Occipital lobe (tissue), 2 donors: ENCODE data around the gene DNM3. TPM values are rescaled to one million over a fixed set of nuclear protein-coding genes. Genes with fewer than 3 reads are reported as not detected.

ENCODE experiments used
- DNase-seq: peaks from one replicate; lab custom pipeline; 2025; lab: John Stamatoyannopoulos, UW
- total RNA-seq: library from RNA; depleted of rRNA; stranded (reverse); fragments of >200 nt; gene quantifications from one replicate; pipeline ENCODE4 v1.2.3, GENCODE V29; 2014

DNM3 gene
- total RNA-seq, 1 donor from 2014 or later, result 115 TPM

GRCh38 chr1:172138634-172139033 lies 297.3 kb downstream of the DNM3 start:
- DNase-seq, result no peak

GRCh38 chr1:172139196-172139595 lies 297.9 kb downstream of the DNM3 start:
- DNase-seq, result no peak

- DNase-seq, result no peak
Observed at GRCh38 chr1:172140072-172140471, 298.8 kb downstream of the DNM3 start.

GRCh38 chr1:172140591-172140990 lies 299.3 kb downstream of the DNM3 start:
- no peak for DNase-seq

GRCh38 chr1:172141341-172141881 lies 300.1 kb downstream of the DNM3 start:
- DNase-seq, result no peak

GRCh38 chr1:172142324-172142723 lies 301.0 kb downstream of the DNM3 start:
- DNase-seq, result no peak

GRCh38 chr1:172143384-172144055 lies 302.2 kb downstream of the DNM3 start:
- no peak for DNase-seq

- DNase-seq, result no peak
Observed at GRCh38 chr1:172144445-172145061, 303.3 kb downstream of the DNM3 start.

GRCh38 chr1:172145231-172145651 lies 303.9 kb downstream of the DNM3 start:
- no peak for DNase-seq

GRCh38 chr1:172145656-172146055 lies 304.4 kb downstream of the DNM3 start:
- DNase-seq, result no peak

GRCh38 chr1:172146141-172146850 lies 305.0 kb downstream of the DNM3 start:
- no peak for DNase-seq

- no peak for DNase-seq
Observed at GRCh38 chr1:172147541-172147940, 306.2 kb downstream of the DNM3 start.

- DNase-seq, result no peak
Observed at GRCh38 chr1:172148213-172148612, 306.9 kb downstream of the DNM3 start.

- no peak for DNase-seq
Observed at GRCh38 chr1:172148707-172149106, 307.4 kb downstream of the DNM3 start.

- no peak for DNase-seq
Observed at GRCh38 chr1:172149346-172149745, 308.0 kb downstream of the DNM3 start.

- no peak for DNase-seq
Observed at GRCh38 chr1:172154551-172154950, 313.3 kb downstream of the DNM3 start.

GRCh38 chr1:172155766-172156165 lies 314.5 kb downstream of the DNM3 start:
- DNase-seq, result no peak

- DNase-seq, result no peak
Observed at GRCh38 chr1:172162236-172162635, 320.9 kb downstream of the DNM3 start.

GRCh38 chr1:172163498-172164215 lies 322.4 kb downstream of the DNM3 start:
- DNase-seq, result no peak

- DNase-seq, result no peak
Observed at GRCh38 chr1:172165403-172165802, 324.1 kb downstream of the DNM3 start.

GRCh38 chr1:172167796-172168596 lies 326.7 kb downstream of the DNM3 start:
- peak; percentile 14 for DNase-seq
